Astrocyte (in vitro differentiated cells and primary cell): Measurements from ENCODE around the gene DPP9.

Experiments used
- CTCF ChIP-seq: IDR thresholded peaks from 2 replicates; pipeline ENCODE4 v1.5.1; 2011; ENCODE audit warnings: low read depth, mild to moderate bottlenecking, inconsistent platforms, low read length, moderate library complexity; ENCODE audit not compliant: insufficient read depth
- EZH2 ChIP-seq: IDR thresholded peaks from 2 replicates; pipeline ENCODE4 v1.6.1; 2012; ENCODE audit warnings: mild to moderate bottlenecking, low read length, inconsistent platforms; ENCODE audit not compliant: insufficient read depth

- TF ChIP-seq CTCF = peak; percentile 32
- no peak for TF ChIP-seq EZH2
Observed at GRCh38 chr19:4730740-4731171, 7.1 kb upstream of the DPP9 start.
